GM23338 (cell line): Measurements from ENCODE around the gene ANXA2R.

Experiments
- CREB1 ChIP-seq: fragments of 250-450 bp; sonication (Bioruptor Pico); IDR thresholded peaks from 2 replicates; pipeline ENCODE4 v1.5.0; 2020; ENCODE audit warnings: low read depth, mild to moderate bottlenecking, moderate library complexity
- CTCF ChIP-seq, 2 experiments: fragments of 200-600 bp in 1 of 2; sonication (generic) in 1 of 2; conservative IDR thresholded peaks; 2 replicates each; pipeline versions ENCODE4 v1.5.1 to v1.6.1; 2016 to 2017; ENCODE audit warnings: antibody characterized with exemption in 2 of 2, low read depth in 2 of 2, mild to moderate bottlenecking in 2 of 2, moderate library complexity in 1 of 2
- ETS1 ChIP-seq: IDR thresholded peaks from 2 replicates; pipeline ENCODE4 v1.6.1; 2016; ENCODE audit warnings: antibody characterized with exemption
- EZH2 ChIP-seq: fragments of 200-600 bp; sonication (generic); IDR thresholded peaks from one replicate; pipeline ENCODE4 v1.8.0; 2017; ENCODE audit warnings: antibody characterized with exemption, mild to moderate bottlenecking, low read depth; ENCODE audit not compliant: unreplicated experiment
- EZH2phosphoT487 ChIP-seq: fragments of 200-600 bp; sonication (generic); IDR thresholded peaks from one replicate; pipeline ENCODE4 v1.8.1; 2018; ENCODE audit warnings: antibody characterized with exemption; ENCODE audit not compliant: unreplicated experiment
- JUNB ChIP-seq: IDR thresholded peaks from one replicate; pipeline ENCODE4 v1.6.1; 2016; ENCODE audit warnings: antibody characterized with exemption; ENCODE audit not compliant: unreplicated experiment
- NANOG ChIP-seq: IDR thresholded peaks from 2 replicates; pipeline ENCODE4 v1.6.1; 2016; ENCODE audit warnings: antibody characterized with exemption, borderline replicate concordance
- POLR2AphosphoS5 ChIP-seq: IDR thresholded peaks from 2 replicates; pipeline ENCODE4 v1.6.1; 2016; ENCODE audit warnings: antibody characterized with exemption, low read depth
- REST ChIP-seq: IDR thresholded peaks from one replicate; pipeline ENCODE4 v1.6.1; 2018; ENCODE audit warnings: antibody characterized with exemption; ENCODE audit not compliant: unreplicated experiment
- STAT1 ChIP-seq: IDR thresholded peaks from one replicate; pipeline ENCODE4 v1.6.1; 2016; ENCODE audit warnings: antibody characterized with exemption; ENCODE audit not compliant: unreplicated experiment
- ZNF114 ChIP-seq: fragments of 250-450 bp; sonication (Bioruptor Pico); IDR thresholded peaks from 2 replicates; pipeline ENCODE4 v1.5.0; 2020; ENCODE audit warnings: mild to moderate bottlenecking, moderate library complexity
- ZNF331 ChIP-seq: fragments of 250-450 bp; sonication (Bioruptor Pico); IDR thresholded peaks from 2 replicates; pipeline ENCODE4 v1.5.0; 2020; ENCODE audit warnings: low read depth, mild to moderate bottlenecking, moderate library complexity
- ZNF462 ChIP-seq: fragments of 250-450 bp; sonication (Bioruptor Pico); IDR thresholded peaks from 2 replicates; pipeline ENCODE4 v1.5.0; 2020; ENCODE audit warnings: mild to moderate bottlenecking, moderate library complexity

GRCh38 chr5:43005031-43005430, 35.1 kb downstream of the ANXA2R start:
- no peak for TF ChIP-seq CTCF (conservative IDR thresholded peaks at IDR 0.05; ENCODE audit: low read depth in 2 of 2)
- TF ChIP-seq JUNB = no peak
- no peak for TF ChIP-seq POLR2AphosphoS5
- TF ChIP-seq EZH2phosphoT487 = no peak
- TF ChIP-seq EZH2 = no peak
- no peak for TF ChIP-seq REST
- TF ChIP-seq CREB1 (CRISPR knock-in tag) = no peak
- TF ChIP-seq ZNF331 = no peak
- no peak for TF ChIP-seq NANOG
- TF ChIP-seq ETS1 = no peak
- no peak for TF ChIP-seq STAT1
- TF ChIP-seq ZNF114 (CRISPR knock-in tag) = no peak
- TF ChIP-seq ZNF462 (CRISPR knock-in tag) = no peak
